B cell (primary cell): ENCODE measurements around the gene GMFB.

Experiments
- CTCF ChIP-seq: fragments of 200-600 bp; IDR thresholded peaks from one replicate; pipeline ENCODE4 v1.8.0; 2022; ENCODE audit warnings: antibody characterized with exemption, mild to moderate bottlenecking
- EZH2 ChIP-seq: IDR thresholded peaks from 2 replicates; pipeline ENCODE4 v1.6.1; 2012; ENCODE audit warnings: borderline replicate concordance, low read depth, mild to moderate bottlenecking, moderate library complexity, low read length; ENCODE audit not compliant: insufficient read depth, poor library complexity, severe bottlenecking

GRCh38 chr14:54486685-54487084 lies 2.1 kb downstream of the GMFB start:
- TF ChIP-seq CTCF (no peak), EZH2 (no peak)
